DMS 273 (cell line): ENCODE results near the gene NGFR.
"Not testable (repeated sequence)": the region's sequence is repeated elsewhere in the genome, so short reads cannot be mapped to it uniquely, and the experiment has no call there.

Source experiments
- DNase-seq: peaks from one replicate; lab custom pipeline; 2025; ENCODE audit not compliant: unreplicated experiment; lab: John Stamatoyannopoulos, UW

NGFR gene

GRCh38 chr17:49545007-49545660 lies 50.0 kb downstream of the NGFR start:
- DNase-seq = no peak

GRCh38 chr17:49545806-49546545 lies 50.9 kb downstream of the NGFR start:
- peak; percentile 74 for DNase-seq

DNA sequence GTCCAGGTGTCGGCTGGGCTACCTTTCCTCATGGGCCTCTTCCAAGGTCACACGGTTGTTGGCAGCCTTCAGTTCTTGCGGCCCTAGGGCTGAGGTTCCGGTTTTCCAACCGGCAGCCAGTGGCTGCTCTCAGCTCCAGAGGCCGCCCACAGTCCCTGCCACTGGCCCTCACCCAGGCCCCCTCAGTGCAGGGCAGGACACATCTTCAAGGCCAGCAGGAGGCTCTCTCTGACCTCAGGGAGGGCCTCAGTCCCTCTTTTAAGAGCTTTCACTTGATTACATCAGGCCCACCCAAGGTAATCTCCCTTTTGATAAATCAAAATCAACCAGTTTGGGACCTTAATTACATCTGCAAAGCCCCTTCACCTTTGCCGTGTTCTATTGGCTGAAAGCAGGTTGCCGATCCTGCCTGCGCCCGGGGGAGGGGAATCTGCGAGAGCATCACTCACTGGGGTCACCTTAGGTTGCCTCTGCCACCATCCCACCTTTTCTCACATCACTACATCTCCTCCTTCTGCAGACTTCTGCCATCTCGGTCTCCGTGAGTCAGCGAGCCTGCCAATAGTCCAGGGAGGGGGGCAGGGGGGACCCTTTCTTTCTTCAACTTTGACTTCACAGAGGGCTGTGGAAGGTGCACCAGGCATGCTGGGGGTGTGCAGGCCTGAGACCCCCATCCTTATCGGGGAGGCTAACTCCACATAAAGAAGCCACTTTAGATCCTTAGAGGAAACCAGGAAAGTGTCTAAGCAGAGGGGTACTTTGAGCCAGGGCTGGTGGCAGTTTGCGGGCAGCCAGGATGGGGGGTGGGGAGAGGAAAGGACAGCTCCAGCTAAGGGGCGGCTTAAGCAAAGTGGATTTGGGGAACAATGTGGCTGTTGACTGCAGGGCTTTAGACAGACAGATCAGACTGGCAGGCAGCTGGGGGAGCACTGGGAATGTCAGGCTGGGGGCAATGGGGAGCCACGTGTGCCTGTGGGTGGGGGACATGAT lies 51.7 kb downstream of the NGFR start:
- no peak for DNase-seq

- no peak for DNase-seq
Observed at GRCh38 chr17:49547566-49547965, 52.5 kb downstream of the NGFR start.

DNA sequence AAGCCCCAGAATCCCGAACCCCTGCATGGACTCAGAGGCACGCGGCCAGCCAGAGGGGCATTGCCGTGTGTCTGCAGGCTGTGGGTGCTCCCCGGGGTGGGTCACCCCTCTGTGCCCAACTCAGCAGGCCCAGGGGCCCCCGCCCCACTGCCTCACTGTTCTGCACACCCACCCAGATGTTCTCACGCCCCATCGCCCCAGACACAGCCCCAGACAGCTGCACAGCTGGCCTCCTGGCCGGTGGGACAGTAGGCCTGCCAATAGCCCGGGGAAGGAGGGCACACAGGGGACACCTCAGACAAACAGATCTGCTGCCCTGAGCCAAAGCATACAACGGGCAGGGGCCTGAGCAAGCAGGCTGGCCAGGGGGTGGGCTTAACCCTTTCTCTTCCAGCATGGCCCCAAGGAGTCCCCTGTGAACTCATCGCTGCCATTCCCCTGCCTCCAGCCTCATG lies 53.0 kb downstream of the NGFR start:
- no peak for DNase-seq

GRCh38 chr17:49548506-49549310 lies 53.6 kb downstream of the NGFR start:
- DNase-seq = peak; percentile 66

GRCh38 chr17:49549311-49549605 lies 54.2 kb downstream of the NGFR start:
- no peak for DNase-seq

DNA sequence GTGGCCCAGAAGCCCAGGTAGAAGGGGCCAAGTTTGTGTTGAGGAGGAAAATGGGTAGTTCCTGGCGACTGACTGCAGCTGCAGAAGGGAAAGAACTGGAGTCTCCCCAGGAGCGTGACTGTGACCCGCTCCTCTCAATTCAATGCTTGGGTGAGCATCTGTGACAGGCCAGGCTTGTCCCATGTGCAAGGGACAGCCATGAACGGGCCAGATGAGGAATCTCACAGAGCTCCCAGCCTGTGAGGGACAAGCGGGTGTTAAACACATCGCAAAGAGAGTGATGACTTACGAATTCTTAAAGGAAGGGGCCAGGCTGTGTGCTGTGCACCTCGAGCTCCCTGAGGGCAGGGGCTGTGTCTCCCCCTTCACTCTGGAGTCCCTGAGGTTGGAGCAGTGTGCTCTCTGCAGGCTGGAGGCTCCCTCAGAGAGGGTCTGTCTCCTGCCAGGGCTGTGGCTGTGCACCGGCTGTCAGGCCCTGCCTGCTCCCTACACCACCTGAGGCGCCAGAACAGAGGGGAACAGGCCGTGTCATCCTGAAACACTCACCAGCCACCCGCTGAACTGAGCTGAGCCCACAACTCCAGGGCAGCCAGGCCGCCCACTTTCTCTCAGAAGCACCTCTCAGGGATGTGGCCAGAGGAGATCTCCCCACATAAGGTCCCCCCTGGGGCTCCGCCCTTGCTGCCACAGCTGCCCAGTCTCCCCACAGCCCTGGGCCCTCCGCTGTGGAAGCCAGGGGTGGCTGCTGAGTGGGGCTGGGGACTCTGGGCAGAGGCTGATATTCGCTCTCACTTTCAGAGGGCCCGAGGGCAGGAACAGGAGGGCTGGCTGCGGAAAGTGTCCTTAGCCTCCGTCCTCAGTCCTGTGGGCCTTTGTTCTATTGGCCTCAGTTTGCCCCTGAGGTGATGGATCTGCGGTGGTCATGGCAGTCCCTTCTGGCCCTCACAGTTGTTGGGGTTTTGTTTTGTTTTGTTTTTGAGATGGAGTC lies 54.9 kb downstream of the NGFR start:
- no peak for DNase-seq

DNA sequence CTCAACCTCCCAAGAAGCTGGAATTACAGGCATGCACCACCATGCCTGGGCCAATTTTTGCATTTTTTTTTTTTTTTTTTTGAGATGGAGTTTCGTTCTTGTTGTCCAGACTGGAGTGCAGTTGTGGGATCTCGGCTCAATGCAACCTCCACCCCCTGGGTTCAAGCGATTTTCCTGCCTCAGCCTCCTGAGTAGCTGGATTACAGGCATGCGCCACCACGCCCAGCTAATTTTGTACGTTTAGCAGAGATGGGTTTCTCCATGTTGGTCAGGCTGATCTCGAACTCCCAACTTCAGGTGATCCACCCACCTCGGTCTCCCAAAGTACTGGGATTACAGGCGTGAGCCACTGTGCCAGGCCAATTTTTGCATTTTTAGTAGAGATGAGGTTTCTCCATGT lies 55.7 kb downstream of the NGFR start:
- DNase-seq = not testable (repeated sequence)

DNA sequence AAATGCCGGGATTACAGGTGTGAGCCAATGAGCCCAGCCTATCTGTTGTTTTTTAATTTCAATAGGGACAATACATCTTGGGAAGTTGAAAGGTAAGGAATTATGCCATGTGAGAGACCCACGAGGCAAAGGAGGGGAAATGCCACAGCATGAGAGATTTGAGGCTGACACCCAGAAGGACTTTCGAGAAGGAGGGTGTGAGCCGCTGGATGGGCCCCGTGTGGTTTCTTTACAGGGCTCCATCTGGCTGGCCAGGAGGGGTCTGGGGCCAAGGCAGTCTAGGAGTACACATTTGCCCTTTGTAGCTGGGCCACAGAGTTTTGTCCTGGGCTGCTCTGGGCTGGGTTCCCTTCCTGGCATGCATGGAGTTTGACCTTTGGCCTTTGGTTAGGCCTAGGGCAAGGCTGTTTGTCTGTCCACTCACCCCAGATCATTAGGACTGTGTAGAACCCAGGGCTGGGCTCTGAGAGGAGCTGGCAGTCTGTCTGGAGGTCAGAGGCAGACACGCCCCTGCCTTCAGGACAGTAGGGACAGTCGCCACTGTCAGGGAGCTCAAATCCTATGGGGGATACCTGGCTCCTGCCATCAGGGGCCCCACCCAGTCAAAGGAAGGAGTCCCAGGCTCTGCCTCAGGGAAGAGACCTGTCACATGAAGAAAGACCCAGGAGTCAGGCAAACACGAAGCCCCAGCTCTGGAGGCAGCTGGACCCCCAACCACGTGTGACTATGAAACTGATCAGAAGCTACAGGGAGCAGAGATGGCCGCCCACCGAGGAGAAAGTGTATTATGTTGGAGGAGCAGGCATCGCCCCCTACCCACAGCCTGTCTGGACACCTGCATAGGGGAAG lies 56.4 kb downstream of the NGFR start:
- DNase-seq = no peak

- DNase-seq = peak; percentile 50
Observed at GRCh38 chr17:49552070-49552751, 57.1 kb downstream of the NGFR start.

DNA sequence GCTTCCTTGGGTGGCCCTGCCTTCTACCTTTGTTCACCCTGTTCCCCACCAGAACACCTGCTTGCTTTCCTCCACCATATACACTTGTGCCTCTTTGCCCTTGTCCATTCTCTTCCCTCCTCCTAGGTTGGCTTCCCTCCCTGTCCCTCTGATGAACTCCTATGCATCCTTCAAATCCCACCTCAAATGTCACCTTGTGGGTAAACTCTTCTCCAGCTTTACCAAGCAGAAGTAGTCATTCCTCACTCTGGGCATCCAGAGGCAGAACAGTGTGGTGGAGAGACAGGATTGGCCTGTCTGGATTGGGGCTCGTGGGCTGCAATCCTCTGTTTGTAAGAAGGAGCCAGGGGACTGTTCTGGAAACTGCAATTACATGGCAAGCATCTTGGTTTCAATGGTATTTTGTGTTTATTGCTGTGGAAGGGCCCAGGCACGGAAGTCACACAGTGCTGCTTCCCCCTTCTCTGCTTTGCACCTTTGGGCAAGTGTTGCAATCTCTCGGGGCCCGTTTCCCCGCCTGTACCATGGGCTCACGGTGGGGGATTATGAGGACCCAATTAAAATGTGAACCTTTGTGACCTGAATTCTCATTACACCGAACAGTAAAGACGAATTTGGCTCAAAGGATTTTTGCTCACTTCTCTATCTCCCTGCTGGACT lies 58.7 kb downstream of the NGFR start:
- DNase-seq = no peak

DNA sequence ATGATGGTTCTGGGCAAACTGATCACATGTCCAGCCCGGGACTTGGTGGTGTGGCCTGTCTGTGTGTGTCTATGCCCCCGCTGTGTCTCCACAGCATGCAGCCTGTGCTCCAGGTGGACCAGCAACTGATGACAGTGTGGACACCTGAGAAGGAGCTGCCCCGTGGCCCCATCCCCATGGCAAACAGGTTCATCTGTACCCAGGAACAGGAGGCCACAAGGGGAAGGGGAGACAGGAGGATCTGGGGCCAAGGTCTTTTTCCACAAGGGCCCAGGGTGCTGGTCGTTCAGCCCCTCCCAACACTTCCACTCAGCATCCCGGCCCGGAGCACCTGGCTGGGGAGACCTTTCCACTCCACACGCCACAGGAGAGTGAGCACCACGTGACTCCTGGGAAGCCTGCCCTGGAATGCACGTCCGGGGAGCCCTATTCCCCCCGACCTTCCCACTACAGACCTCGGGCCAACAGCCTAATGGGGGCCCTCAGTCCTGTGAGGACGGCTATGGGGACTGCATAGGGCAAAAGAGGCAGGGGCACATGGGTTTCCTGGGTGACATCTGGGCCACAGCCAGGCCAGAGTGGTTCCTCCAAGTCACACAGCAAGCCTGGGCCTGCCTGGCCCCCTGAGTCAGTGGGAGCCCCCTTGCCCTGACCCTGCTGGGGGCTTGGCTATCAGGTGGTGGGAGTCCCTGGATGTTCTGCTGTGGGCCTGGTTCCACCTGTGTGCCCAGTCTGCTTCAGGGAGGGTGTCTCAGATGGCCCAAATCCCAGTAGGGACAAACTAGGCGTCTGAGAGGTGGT lies 59.8 kb downstream of the NGFR start:
- DNase-seq = no peak

DNA sequence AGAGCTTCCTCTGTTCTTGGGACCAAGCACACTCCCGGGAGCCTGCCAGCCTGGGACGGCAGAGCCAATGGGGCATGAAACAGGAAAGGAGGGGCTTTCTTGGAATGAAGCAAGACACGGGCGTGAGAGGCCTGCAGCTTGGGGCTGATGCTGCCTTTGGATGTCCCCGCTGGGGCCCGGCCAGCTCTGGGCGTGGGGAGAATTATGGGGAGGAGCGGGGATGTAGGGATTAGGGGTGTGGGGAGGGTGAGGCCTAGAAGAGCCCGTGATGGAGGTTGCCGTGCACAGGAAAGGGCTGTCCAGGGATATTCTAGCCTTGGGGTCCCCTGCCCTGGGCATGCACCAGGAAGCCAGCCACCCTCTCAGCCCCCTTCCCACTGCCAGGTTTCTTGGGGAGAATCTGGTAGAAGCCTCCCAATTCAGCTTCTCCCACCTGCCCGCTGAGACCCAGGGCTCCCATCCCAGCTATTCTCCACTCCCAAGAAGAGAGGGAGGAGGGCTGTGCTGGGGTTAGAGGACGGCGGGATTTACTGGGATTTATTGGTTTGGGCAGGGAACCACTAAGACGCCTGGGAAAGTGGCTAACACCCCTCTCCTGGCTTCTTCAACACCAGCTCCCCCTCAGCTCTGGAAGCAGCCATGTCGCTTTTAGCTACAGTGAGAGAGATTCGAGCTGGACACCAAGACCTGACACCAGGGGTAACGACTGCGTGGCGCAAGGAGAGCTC lies 60.6 kb downstream of the NGFR start:
- no peak for DNase-seq

- peak; percentile 92 for DNase-seq
Observed at GRCh38 chr17:49556223-49556943, 61.3 kb downstream of the NGFR start.
